A549 (cell line): ENCODE data around the gene B4GALT7. TPM values are rescaled to one million over a fixed set of nuclear protein-coding genes. Genes with fewer than 3 reads are reported as not detected.

Source experiments
- ATAC-seq, 2 experiments: fragments of 200-7000 bp in 1 of 2; fragments of >200 bp in 1 of 2; cut with Nextera tagmentation in 1 of 2; cut with Tn5 transposase in 1 of 2; 3 replicates each; pipeline versions ENCODE4 v1.8.0 to v1.9.1; 2018 to 2020; ENCODE audit warnings: mild to moderate bottlenecking in 1 of 2, moderate library complexity in 1 of 2
- CTCF ChIA-PET: fragments of 300-600 bp; sonication (Branson Sonifier 250); formaldehyde crosslinking; extraction: SDS; loops from one replicate; lab custom pipeline; 2021; ENCODE audit warnings: antibody characterized with exemption, inconsistent platforms; lab: Yijun Ruan, JAX
- POLR2A ChIA-PET: fragments of 350-600 bp; formaldehyde crosslinking; extraction: SDS; loops from one replicate; lab custom pipeline; 2021; ENCODE audit warnings: antibody characterized with exemption, inconsistent platforms; lab: Yijun Ruan, JAX
- DNase-seq, 2 experiments: peaks; one replicate each; pipeline versions ENCODE4 v3.0.0 to v3.0.0-alpha.2; 2011 to 2016; ENCODE audit warnings: low read depth in 1 of 2, low spot score in 1 of 2
- FAIRE-seq: peaks from 2 replicates; lab custom pipeline; 2011; peaks lifted over from hg19 to GRCh38; lab: Jason Lieb, UNC
- H3K27ac ChIP-seq, 2 experiments: fragments of >200 bp; sonication (Bioruptor Twin); formaldehyde crosslinking; 3 replicates each; pipeline ENCODE4 v1.5.1; 2016 to 2017
- H3K4me1 ChIP-seq: fragments of >200 bp; sonication (Bioruptor Twin); formaldehyde crosslinking; 3 replicates; pipeline ENCODE4 v1.6.1; 2016
- H3K4me2 ChIP-seq: fragments of >200 bp; sonication (Bioruptor Twin); formaldehyde crosslinking; 3 replicates; pipeline ENCODE4 v1.6.1; 2016
- H3K4me3 ChIP-seq: fragments of >200 bp; sonication (Bioruptor Twin); formaldehyde crosslinking; 3 replicates; pipeline ENCODE4 v1.5.1; 2016
- H3K9me3 ChIP-seq: fragments of >200 bp; sonication (Bioruptor Twin); formaldehyde crosslinking; 3 replicates; pipeline ENCODE4 v1.6.1; 2016
- BHLHE40 ChIP-seq: IDR thresholded peaks from 2 replicates; pipeline ENCODE4 v1.6.1; 2012; ENCODE audit warnings: low read depth, low read length, inconsistent platforms
- CBX2 ChIP-seq: fragments of 200-600 bp; sonication (generic); IDR thresholded peaks from 2 replicates; pipeline ENCODE4 v1.6.1; 2016; ENCODE audit warnings: low read depth, mild to moderate bottlenecking, borderline replicate concordance
- CHD4 ChIP-seq: fragments of 200-600 bp; sonication (generic); IDR thresholded peaks from 2 replicates; pipeline ENCODE4 v1.6.1; 2016; ENCODE audit warnings: antibody characterized with exemption, mild to moderate bottlenecking, borderline replicate concordance
- CTCF ChIP-seq: fragments of >200 bp; sonication (Bioruptor Twin); formaldehyde crosslinking; IDR thresholded peaks from 3 replicates; pipeline ENCODE4 v1.5.1; 2016
- EHF ChIP-seq: fragments of 250-450 bp; sonication (Bioruptor Pico); IDR thresholded peaks from 2 replicates; pipeline ENCODE4 v1.5.0; 2020; ENCODE audit warnings: mild to moderate bottlenecking
- ELK1 ChIP-seq: fragments of 150-350 bp; IDR thresholded peaks from 2 replicates; pipeline ENCODE4 v1.6.1; 2014; ENCODE audit warnings: low read depth, mild to moderate bottlenecking, low read length
- ESRRA ChIP-seq: fragments of 150-350 bp; IDR thresholded peaks from 2 replicates; pipeline ENCODE4 v1.6.1; 2014; ENCODE audit warnings: mild to moderate bottlenecking, low read length, borderline replicate concordance
- FOSL2 ChIP-seq, 2 experiments: fragments of 450-650 bp in 1 of 2; fragments of >200 bp in 1 of 2; sonication (Bioruptor Twin) in 1 of 2; formaldehyde crosslinking; IDR thresholded peaks; 2 replicates each; pipeline versions ENCODE4 v1.5.0 to v1.6.1; 2016 to 2020; ENCODE audit warnings: mild to moderate bottlenecking in 1 of 2, moderate library complexity in 1 of 2
- HDAC2 ChIP-seq: fragments of 200-600 bp; sonication (generic); IDR thresholded peaks from 2 replicates; pipeline ENCODE4 v1.6.1; 2016
- HMGXB4 ChIP-seq: fragments of 250-450 bp; sonication (Bioruptor Pico); IDR thresholded peaks from 2 replicates; pipeline ENCODE4 v1.5.0; 2021; ENCODE audit warnings: mild to moderate bottlenecking, moderate library complexity, borderline replicate concordance
- JUN ChIP-seq, 2 experiments: fragments of >200 bp; sonication (Bioruptor Twin); formaldehyde crosslinking; IDR thresholded peaks; 2 replicates in 1 of 2; 3 replicates in 1 of 2; pipeline ENCODE4 v1.6.1; 2016 to 2017
- KDM5A ChIP-seq: fragments of 200-600 bp; sonication (generic); IDR thresholded peaks from 2 replicates; pipeline ENCODE4 v1.6.1; 2016; ENCODE audit warnings: antibody characterized with exemption, mild to moderate bottlenecking
- MAFK ChIP-seq: fragments of 450-650 bp; IDR thresholded peaks from 2 replicates; pipeline ENCODE4 v1.6.1; 2014; ENCODE audit not compliant: partially characterized antibody
- MAX ChIP-seq: IDR thresholded peaks from 2 replicates; pipeline ENCODE4 v1.6.1; 2012
- NFE2L2 ChIP-seq: fragments of 150-350 bp; conservative IDR thresholded peaks from 2 replicates; pipeline ENCODE4 v1.6.1; 2014; ENCODE audit warnings: low read length
- NR3C1 ChIP-seq: fragments of >200 bp; sonication (Bioruptor Twin); formaldehyde crosslinking; IDR thresholded peaks from 3 replicates; pipeline ENCODE4 v1.6.1; 2017
- PBX3 ChIP-seq: IDR thresholded peaks from 2 replicates; pipeline ENCODE4 v1.6.1; 2012
- POLR2A ChIP-seq: IDR thresholded peaks from 2 replicates; pipeline ENCODE4 v1.6.1; 2012; ENCODE audit warnings: mild to moderate bottlenecking, low read length
- POLR2AphosphoS2 ChIP-seq: conservative IDR thresholded peaks from 2 replicates; pipeline ENCODE4 v1.6.1; 2012; ENCODE audit warnings: low read length, improper control_type of control experiment, inconsistent platforms
- RAD21 ChIP-seq, 2 experiments: fragments of >200 bp in 1 of 2; sonication (Bioruptor Twin) in 1 of 2; formaldehyde crosslinking in 1 of 2; IDR thresholded peaks in 1 of 2; conservative IDR thresholded peaks in 1 of 2; 2 replicates in 1 of 2; 3 replicates in 1 of 2; pipeline ENCODE4 v1.6.1; 2012 to 2018; ENCODE audit warnings: inconsistent platforms in 1 of 2
- RNF2 ChIP-seq: fragments of 200-600 bp; sonication (generic); IDR thresholded peaks from 2 replicates; pipeline ENCODE4 v1.6.1; 2016; ENCODE audit warnings: low read depth, mild to moderate bottlenecking, antibody characterized with exemption, moderate library complexity, borderline replicate concordance
- TP53 ChIP-seq: fragments of 250-450 bp; sonication (Bioruptor Pico); IDR thresholded peaks from 2 replicates; pipeline ENCODE4 v1.5.0; 2021; ENCODE audit warnings: mild to moderate bottlenecking, moderate library complexity
- WGBS: methylation state at CpG from one replicate; pipeline ENCODE4 v1.1.6; 2017; ENCODE audit errors: missing lambda C conversion rate; 5-methylcytosine and 5-hydroxymethylcytosine counted together
- polyA plus RNA-seq, 4 experiments: library from polyadenylated mRNA; depleted of rRNA in 3 of 4; stranded (reverse); fragments of >200 nt; fragmentation: RNase III in 1 of 4; extraction: RNeasy Plus Mini Kit Qiagen cat#74134 plus additional on column Dnase treatment in 1 of 4; gene quantifications; 2 replicates in 3 of 4; 3 replicates in 1 of 4; pipeline ENCODE4 v1.2.3, GENCODE V29; 2011 to 2017

The B4GALT7 gene
- polyA plus RNA-seq, 2 of the 4 experiments (the other 2 are of a cell fraction) = 13.0 to 18.0 TPM

GRCh38 chr5:177603631-177604030 lies 3.7 kb downstream of the B4GALT7 start:
- ATAC-seq = no peak
- Histone ChIP-seq H3K4me3 (no peak overlapping the region), H3K9me3 (no peaks in the 10 kb centered on the region), H3K4me2 (no peak overlapping the region), H3K27ac (no peak overlapping the region), H3K4me1 (peaks cover 23% of the 10 kb centered on the region; the same call in 2 of the 3 replicates)
- DNase-seq = no peak
- ChIA-PET CTCF (interaction anchor here (0.9 to 1.7 kb wide), 2 partner anchors 58 to 148 kb away, joined by 4 read pairs; no protein-coding TSS in a partner anchor), POLR2A (interaction anchor here (0.6 kb wide), 1 partner anchor 11 kb away, joined by 5 read pairs; the partner anchor contains the start of gene TMED9)
- no peak for FAIRE-seq
- WGBS = 65% methylated on average over 8 of the region's 8 CpGs
- no peak for TF ChIP-seq FOSL2 (IDR thresholded peaks at IDR 0.05)
- no peak for TF ChIP-seq FOSL2 (CRISPR knock-in tag; IDR thresholded peaks at IDR 0.05)
- TF ChIP-seq MAX = no peak
- no peak for TF ChIP-seq TP53 (CRISPR knock-in tag)
- no peak for TF ChIP-seq NR3C1
- no peak for TF ChIP-seq EHF (CRISPR knock-in tag)
- no peak for TF ChIP-seq RNF2
- TF ChIP-seq CTCF = no peak
- no peak for TF ChIP-seq ESRRA
- TF ChIP-seq POLR2AphosphoS2 = no peak
- no peak for TF ChIP-seq KDM5A
- TF ChIP-seq MAFK = no peak
- TF ChIP-seq ELK1 = no peak
- TF ChIP-seq RAD21 (conservative IDR thresholded peaks at IDR 0.05 in 1 of 2, IDR thresholded peaks at IDR 0.05 in 1 of 2) = no peak
- TF ChIP-seq HDAC2 = no peak
- no peak for TF ChIP-seq CBX2
- TF ChIP-seq CHD4 = no peak
- no peak for TF ChIP-seq NFE2L2
- TF ChIP-seq POLR2A = no peak
- no peak for TF ChIP-seq PBX3

GRCh38 chr5:177604116-177604521 lies 4.2 kb downstream of the B4GALT7 start:
- Histone ChIP-seq H3K9me3 (no peaks in the 10 kb centered on the region), H3K27ac (no peak overlapping the region), H3K4me3 (no peak overlapping the region), H3K4me1 (peaks cover 18% of the 10 kb centered on the region; the same call in 2 of the 3 replicates), H3K4me2 (no peak overlapping the region)
- DNase-seq = no peak
- ChIA-PET CTCF (interaction anchor here (1.7 kb wide), 1 partner anchor 148 kb away, joined by 4 read pairs; no protein-coding TSS in a partner anchor), POLR2A (no interaction called here)
- ATAC-seq = no peak
- TF ChIP-seq HMGXB4 (no peak), BHLHE40 (no peak), JUN (IDR thresholded peaks at IDR 0.05) (no peak)
- FAIRE-seq = no peak
- WGBS = 93% methylated on average over 21 of the region's 27 CpGs
